HEK293 (cell line): ENCODE data around the gene EGR2.

ENCODE experiments used
- CTCF ChIP-seq: fragments of 450-650 bp; formaldehyde crosslinking; IDR thresholded peaks from 2 replicates; pipeline ENCODE4 v1.5.1; 2016; ENCODE audit warnings: missing biosample characterization, missing genetic modification characterization
- GLI4 ChIP-seq: fragments of 450-650 bp; formaldehyde crosslinking; IDR thresholded peaks from 2 replicates; pipeline ENCODE4 v1.5.1; 2016; ENCODE audit warnings: missing biosample characterization, missing genetic modification characterization
- SCRT2 ChIP-seq: fragments of 450-650 bp; formaldehyde crosslinking; IDR thresholded peaks from 2 replicates; pipeline ENCODE4 v1.5.1; 2016; ENCODE audit warnings: missing biosample characterization, missing genetic modification characterization
- ZBTB7A ChIP-seq: fragments of 450-650 bp; formaldehyde crosslinking; IDR thresholded peaks from 2 replicates; pipeline ENCODE4 v1.5.1; 2016; ENCODE audit warnings: low read depth, missing biosample characterization, missing genetic modification characterization
- ZFP3 ChIP-seq: fragments of 450-650 bp; formaldehyde crosslinking; IDR thresholded peaks from 2 replicates; pipeline ENCODE4 v1.5.1; 2016; ENCODE audit warnings: low read depth, missing biosample characterization, missing genetic modification characterization
- ZNF280C ChIP-seq: fragments of 450-650 bp; formaldehyde crosslinking; IDR thresholded peaks from 2 replicates; pipeline ENCODE4 v1.5.1; 2016; ENCODE audit warnings: missing biosample characterization, missing genetic modification characterization

GRCh38 chr10:62853710-62854109, 37.5 kb upstream of the EGR2 start:
- no peak for TF ChIP-seq ZFP3 (tag by site-specific recombination)
- TF ChIP-seq ZNF280C (tag by site-specific recombination), result no peak
- no peak for TF ChIP-seq SCRT2 (tag by site-specific recombination)
- TF ChIP-seq ZBTB7A (tag by site-specific recombination), result no peak
- TF ChIP-seq GLI4, result no peak
- TF ChIP-seq CTCF, result no peak
